GM12878 (cell line): Measurements from ENCODE around the gene TMC4. TPM values are rescaled to one million over a fixed set of nuclear protein-coding genes. Genes with fewer than 3 reads are reported as not detected.

ENCODE experiments used
- ATAC-seq: fragments of 200-7000 bp; cut with Tn5 transposase; 3 replicates; pipeline ENCODE4 v1.9.1; 2020; ENCODE audit warnings: mild to moderate bottlenecking, moderate library complexity
- BruUV-seq: library from RNA; stranded (reverse); fragments of 400-500 nt; replicated peaks from 2 replicates; lab custom pipeline; 2021; lab: Mats Ljungman, UMichigan
- CTCF ChIA-PET: fragments of 300-600 bp; sonication (Branson Sonifier 250); formaldehyde crosslinking; extraction: SDS; loops from one replicate; lab custom pipeline; 2021; ENCODE audit warnings: inconsistent platforms; lab: Yijun Ruan, JAX
- POLR2A ChIA-PET: fragments of 350-600 bp; formaldehyde crosslinking; extraction: SDS; loops from one replicate; lab custom pipeline; 2021; ENCODE audit warnings: inconsistent platforms; lab: Charles Lee
- RAD21 ChIA-PET: fragments of 300-600 bp; sonication (Branson Sonifier 250); formaldehyde crosslinking; loops from one replicate; lab custom pipeline; 2023; ENCODE audit warnings: antibody characterized with exemption; ENCODE audit not compliant: unreplicated experiment; lab: Charles Lee
- SMC1A ChIA-PET: fragments of 300-600 bp; sonication (Branson Sonifier 250); formaldehyde crosslinking; loops from one replicate; lab custom pipeline; 2023; ENCODE audit not compliant: unreplicated experiment, uncharacterized antibody; lab: Charles Lee
- DNase-seq: peaks from one replicate; pipeline ENCODE4 v3.0.0-alpha.2; 2011; ENCODE audit warnings: low read depth, low spot score
- FAIRE-seq: peaks from 3 replicates; lab custom pipeline; 2011; peaks lifted over from hg19 to GRCh38; lab: Jason Lieb, UNC
- H2AFZ ChIP-seq: 2 replicates; pipeline ENCODE4 v1.6.0; 2011; ENCODE audit warnings: low read depth, low read length, control low read depth; ENCODE audit not compliant: control insufficient read depth
- H3K27ac ChIP-seq: 2 replicates; pipeline ENCODE4 v1.5.1; 2011; ENCODE audit warnings: control low read depth; ENCODE audit not compliant: control insufficient read depth, insufficient read depth
- H3K27me3 ChIP-seq, 2 experiments: replicated peaks in 1 of 2; 2 replicates each; pipeline versions ENCODE4 v1.6.0 to v1.6.1; 2011; ENCODE audit warnings: low read length in 1 of 2; ENCODE audit not compliant: control insufficient read depth in 2 of 2, insufficient read depth in 2 of 2
- H3K36me3 ChIP-seq, 2 experiments: 2 replicates each; pipeline ENCODE4 v1.5.1; 2011; ENCODE audit warnings: low read length in 1 of 2; ENCODE audit not compliant: control insufficient read depth in 2 of 2, insufficient read depth in 2 of 2
- H3K4me1 ChIP-seq: 2 replicates; pipeline ENCODE4 v1.6.1; 2011; ENCODE audit warnings: mild to moderate bottlenecking, low read length, moderate library complexity, mixed read lengths; ENCODE audit not compliant: control insufficient read depth, insufficient read depth
- H3K4me2 ChIP-seq: 2 replicates; pipeline ENCODE4 v1.6.0; 2011; ENCODE audit warnings: control low read depth; ENCODE audit not compliant: control insufficient read depth, insufficient read depth
- H3K4me3 ChIP-seq: fragments of 200-600 bp; sonication (generic); 2 replicates; pipeline ENCODE4 v1.5.1; 2016
- H3K79me2 ChIP-seq: 2 replicates; pipeline ENCODE4 v1.6.0; 2011; ENCODE audit warnings: low read length; ENCODE audit not compliant: control insufficient read depth, insufficient read depth
- H3K9ac ChIP-seq: 2 replicates; pipeline ENCODE4 v1.8.0; 2011; ENCODE audit warnings: low read length, control low read depth, mixed read lengths; ENCODE audit not compliant: control insufficient read depth, insufficient read depth
- H3K9me3 ChIP-seq: replicated peaks from 3 replicates; pipeline ENCODE4 v1.5.1; 2011; ENCODE audit warnings: mild to moderate bottlenecking, low read length; ENCODE audit not compliant: control insufficient read depth, insufficient read depth
- H4K20me1 ChIP-seq: 2 replicates; pipeline ENCODE4 v1.6.0; 2011; ENCODE audit not compliant: control insufficient read depth, insufficient read depth
- CBX3 ChIP-seq: fragments of 200-600 bp; sonication (generic); IDR thresholded peaks from 2 replicates; pipeline ENCODE4 v1.6.1; 2016; ENCODE audit warnings: low read depth, borderline replicate concordance
- GABPA ChIP-seq: IDR thresholded peaks from 2 replicates; pipeline ENCODE4 v1.6.1; 2014; ENCODE audit warnings: antibody characterized with exemption, low read depth, mild to moderate bottlenecking, inconsistent platforms
- NR2C1 ChIP-seq: fragments of 450-650 bp; IDR thresholded peaks from 2 replicates; pipeline ENCODE4 v1.6.1; 2017; ENCODE audit warnings: antibody characterized with exemption, mild to moderate bottlenecking, moderate library complexity
- POLR2A ChIP-seq: IDR thresholded peaks from 2 replicates; pipeline ENCODE4 v1.6.1; 2011; ENCODE audit warnings: low read depth, mild to moderate bottlenecking, low read length
- PRDM15 ChIP-seq: fragments of 450-650 bp; formaldehyde crosslinking; IDR thresholded peaks from 2 replicates; pipeline ENCODE4 v1.4.0; 2020; ENCODE audit warnings: mild to moderate bottlenecking, moderate library complexity
- TCF7 ChIP-seq: IDR thresholded peaks from 2 replicates; pipeline ENCODE4 v1.6.1; 2014; ENCODE audit warnings: antibody characterized with exemption, borderline replicate concordance
- ZNF592 ChIP-seq: fragments of 450-650 bp; IDR thresholded peaks from 2 replicates; pipeline ENCODE4 v1.6.1; 2017; ENCODE audit warnings: mild to moderate bottlenecking, moderate library complexity
- WGBS: methylation state at CpG from one replicate; pipeline ENCODE4 v1.1.6; 2016; ENCODE audit warnings: low lambda C conversion rate; ENCODE audit not compliant: insufficient replicate concordance, insufficient coverage; ENCODE audit errors: missing lambda C conversion rate; 5-methylcytosine and 5-hydroxymethylcytosine counted together
- in situ Hi-C: fragments of 300-500 bp; cut with MboI; formaldehyde crosslinking; loops from 9 replicates; pipeline ENCODE4 v1.14.3; 2018; ENCODE audit warnings: mixed read lengths
- intact Hi-C: fragments of 100-400 bp; cut with micrococcal nuclease; formaldehyde crosslinking; loops from one replicate; pipeline ENCODE4 v1.14.2; 2022; ENCODE audit not compliant: unreplicated experiment
- polyA plus RNA-seq, 11 experiments: library from polyadenylated mRNA; depleted of rRNA in 4 of 11; unstranded in 6 of 11; stranded (reverse) in 5 of 11; fragments of >200 nt; fragmentation: Nextera tagmentation in 4 of 11; fragmentation: Illumina TruSeq in 1 of 11; extraction: Ambion mirVana in 4 of 11; extraction: Trizol in 1 of 11; gene quantifications; 1 replicate in 1 of 11; 2 replicates in 10 of 11; pipeline versions ENCODE4 v1.2.1 to v1.2.3, GENCODE V29; 2011 to 2016; ENCODE audit warnings: inconsistent platforms in 2 of 11, missing spikeins in 2 of 11, low read depth in 1 of 11
- total RNA-seq, 4 experiments: library from RNA; depleted of rRNA in 3 of 4; stranded (reverse); fragments of >200 nt in 3 of 4; fragmentation: Illumina TruSeq in 1 of 4; extraction: Trizol in 1 of 4; gene quantifications; 2 replicates each; pipeline versions ENCODE4 v1.2.1 to v1.2.3, GENCODE V29; 2013 to 2021

Gene TMC4
- total and polyA plus RNA-seq, 10 of the 15 experiments (the other 5 are each of a cell fraction or from before 2014, with no cell fraction given), result 0.33 to 0.83 (median 0.74) TPM; not detected in 7

- Histone ChIP-seq H3K4me1 (no peaks in the 10 kb centered on the region), H3K27ac (no peak overlapping the region), H3K4me2 (no peak overlapping the region), H2AFZ (no peak overlapping the region), H3K9me3 (no peaks in the 10 kb centered on the region), H3K36me3 (peaks cover 37 to 43% of the 10 kb centered on the region in 2 experiments; a peak in 3 of 4 replicates), H4K20me1 (no peaks in the 10 kb centered on the region), H3K9ac (no peak overlapping the region), H3K4me3 (no peak overlapping the region), H3K79me2 (no peaks in the 10 kb centered on the region), H3K27me3 (no peaks in the 10 kb centered on the region)
- ChIA-PET POLR2A (interaction anchor here (2.0 to 3.1 kb wide), 2 partner anchors 11 kb away, joined by 6 to 8 read pairs; partner anchors contain the start of gene LENG1), RAD21 (no interaction called here), SMC1A (no interaction called here), CTCF (no interaction called here)
- no TSS peak for BruUV-seq
- in situ Hi-C loops (loop anchor here (25.0 kb wide), 1 partner anchor 1514 kb away; the partner anchor contains the start of gene U2AF2), intact Hi-C loops (no loop called here)
- DNase-seq (no peak), ATAC-seq (no peak), FAIRE-seq (no peak)
- 98% methylated on average over 13 of the region's 19 CpGs for WGBS
- TF ChIP-seq POLR2A, result 0 out of 2 replicates have a peak, but pooled peaks have one; percentile 27
- no peak for TF ChIP-seq NR2C1
Observed at GRCh38 chr19:54148158-54148557, 24.8 kb downstream of the TMC4 start.

- no peak overlapping the region for H3K4me3 ChIP-seq
- H3K27ac ChIP-seq, result no peak overlapping the region
- ChIA-PET SMC1A (interaction anchor here (0.6 kb wide), 1 partner anchor 1979 kb away, joined by 3 read pairs; no protein-coding TSS in a partner anchor), RAD21 (no interaction called here), CTCF (no interaction called here), POLR2A (interaction anchor here (2.0 kb wide), 1 partner anchor 11 kb away, joined by 6 read pairs; the partner anchor contains the start of gene LENG1)
- DNase-seq, result no peak
- in situ Hi-C loops (loop anchor here (25.0 kb wide), 1 partner anchor 1515 kb away; the partner anchor contains the start of gene U2AF2), intact Hi-C loops (no loop called here)
- peaks cover 40 to 45% of the 10 kb centered on the region in 2 experiments; a peak in 3 of 4 replicates for H3K36me3 ChIP-seq
- no peak for FAIRE-seq
- WGBS, result 98% methylated on average over 3 of the region's 3 CpGs
- H3K9me3 ChIP-seq, result no peaks in the 10 kb centered on the region
- BruUV-seq, result no TSS peak
- TF ChIP-seq TCF7, result no peak
- no peak for TF ChIP-seq CBX3
- 0 out of 2 replicates have a peak, but pooled peaks have one; percentile 7 for TF ChIP-seq POLR2A
- no peak for TF ChIP-seq GABPA
- TF ChIP-seq PRDM15 (CRISPR knock-in tag), result no peak
- TF ChIP-seq ZNF592, result no peak
- H3K9ac ChIP-seq, result no peak overlapping the region
- H3K4me2 ChIP-seq, result no peak overlapping the region
- no peaks in the 10 kb centered on the region for H3K4me1 ChIP-seq
- H3K27me3 ChIP-seq, result no peaks in the 10 kb centered on the region
- H3K79me2 ChIP-seq, result no peaks in the 10 kb centered on the region
- no peak overlapping the region for H2AFZ ChIP-seq
- H4K20me1 ChIP-seq, result no peaks in the 10 kb centered on the region
- ATAC-seq, result no peak
Observed at GRCh38 chr19:54147676-54148075, 25.3 kb downstream of the TMC4 start.
